Measurements from ENCODE around the gene IRF9.

Gene IRF9

GRCh38 chr14:24188251-24189058 lies 27.4 kb downstream of the IRF9 start, which contains the start of gene IPO4:
Gene IPO4 (minus strand): TSS chr14:24188816. CDS start chr14:24188787, 29 bp downstream.
- peak within 1 kb of the TSS; percentile 84 for H3K4me3 ChIP-seq (ENCODE audit: low read depth, low read length)
- POLR2A ChIA-PET = interaction anchor here (0.6 to 2.3 kb wide), 18 partner anchors 7 to 867 kb away, joined by 3 to 19 read pairs (median 6); partner anchors contain the start of genes CHMP4A, DCAF11, EMC9 and IRF9
- H3K4me1 ChIP-seq (ENCODE audit: control insufficient read depth, insufficient read depth, low read length) = peaks cover 7% of the 10 kb centered on the region; the same call in 1 of the 2 replicates
- no peaks in the 10 kb centered on the region for H3K9me3 ChIP-seq (ENCODE audit: control insufficient read depth, insufficient read depth, low read depth, low read length)
- CTCF ChIA-PET = interaction anchor here (0.6 to 3.0 kb wide), 4 partner anchors 27 to 174 kb away, joined by 3 to 12 read pairs (median 3); partner anchors contain the start of gene IRF9
- H3K27ac ChIP-seq (ENCODE audit: extremely low read depth, low read depth, low read length) = peak within 1 kb of the TSS; percentile 87
- H3K36me3 ChIP-seq (ENCODE audit: control insufficient read depth in 2 of 2, insufficient read depth in 1 of 2, low read length in 2 of 2) = peaks cover 6 to 79% of the 10 kb centered on the region in 2 experiments
- TF ChIP-seq FEZF1 (tag by site-specific recombination; IDR thresholded peaks at IDR 0.05) (0 out of 2 replicates have a peak, but pooled peaks have one; percentile 27), IKZF3 (tag by site-specific recombination; IDR thresholded peaks at IDR 0.05) (0 out of 2 replicates have a peak, but pooled peaks have one; percentile 33), ZNF837 (tag by site-specific recombination; IDR thresholded peaks at IDR 0.05) (no peak; the same call in 1 of the 2 replicates), ZNF610 (tag by site-specific recombination; IDR thresholded peaks at IDR 0.05; ENCODE audit: borderline replicate concordance) (peak; percentile 83; the same call in 1 of the 2 replicates), ZNF24 (tag by site-specific recombination; IDR thresholded peaks at IDR 0.05) (peak; percentile 93), YY1 (tag by site-specific recombination; IDR thresholded peaks at IDR 0.05) (peak; percentile 71; the same call in 1 of the 2 replicates), ZNF19 (tag by site-specific recombination; IDR thresholded peaks at IDR 0.05; ENCODE audit: low read depth) (no peak), REST (tag by site-specific recombination; IDR thresholded peaks at IDR 0.05) (peak; percentile 68), HOXA7 (CRISPR knock-in tag; IDR thresholded peaks at IDR 0.05; ENCODE audit: borderline replicate concordance) (no peak), OSR2 (tag by site-specific recombination; IDR thresholded peaks at IDR 0.05) (peak; percentile 99), ZNF112 (tag by site-specific recombination; IDR thresholded peaks at IDR 0.05) (no peak), ZNF394 (tag by site-specific recombination; IDR thresholded peaks at IDR 0.05; ENCODE audit: borderline replicate concordance) (peak; percentile 77; the same call in 1 of the 2 replicates), ZEB2 (tag by site-specific recombination; IDR thresholded peaks at IDR 0.05) (peak; percentile 79), ZNF558 (tag by site-specific recombination; IDR thresholded peaks at IDR 0.05) (0 out of 2 replicates have a peak, but pooled peaks have one; percentile 50), ZNF449 (tag by site-specific recombination; IDR thresholded peaks at IDR 0.05) (no peak; the same call in 1 of the 2 replicates), ZNF664 (tag by site-specific recombination; IDR thresholded peaks at IDR 0.05) (peak; percentile 88), ZBTB11 (tag by site-specific recombination; conservative IDR thresholded peaks at IDR 0.05; ENCODE audit: low read depth) (peak; percentile 99), ZFP37 (tag by site-specific recombination; IDR thresholded peaks at IDR 0.05) (peak; percentile 79; the same call in 1 of the 2 replicates), SP7 (tag by site-specific recombination; IDR thresholded peaks at IDR 0.05) (peak; percentile 93), ZNF426 (tag by site-specific recombination; IDR thresholded peaks at IDR 0.05) (no peak), ZNF513 (tag by site-specific recombination; IDR thresholded peaks at IDR 0.05) (peak; percentile 63), SETDB1 (IDR thresholded peaks at IDR 0.05; ENCODE audit: insufficient read length, low read length) (no peak), REPIN1 (tag by site-specific recombination; IDR thresholded peaks at IDR 0.05; ENCODE audit: low read depth) (no peak), BCL6B (tag by site-specific recombination; IDR thresholded peaks at IDR 0.05) (no peak), EGR2 (tag by site-specific recombination; IDR thresholded peaks at IDR 0.05; ENCODE audit: low read depth) (peak; percentile 57)
